Peyer's patch (tissue), 4 donors: ENCODE data around the gene NCAPG.

Experiments used
- POLR2A ChIP-seq, 2 donors: fragments of 450-650 bp; IDR thresholded peaks; one replicate each; pipeline ENCODE4 v1.5.1; 2017; ENCODE audit warnings: antibody characterized with exemption in 2 of 2, mild to moderate bottlenecking in 2 of 2, moderate library complexity in 2 of 2
- TF ChIP-seq, protein P1 (sequence below), 6 experiments: fragments of 450-650 bp in 4 of 6; fragments of 200-600 bp in 2 of 6; sonication (generic) in 1 of 6; IDR thresholded peaks; one replicate each; pipeline ENCODE4 v1.5.1; 2017 to 2019; ENCODE audit warnings: antibody characterized with exemption in 6 of 6, mild to moderate bottlenecking in 3 of 6, moderate library complexity in 1 of 6

DNA sequence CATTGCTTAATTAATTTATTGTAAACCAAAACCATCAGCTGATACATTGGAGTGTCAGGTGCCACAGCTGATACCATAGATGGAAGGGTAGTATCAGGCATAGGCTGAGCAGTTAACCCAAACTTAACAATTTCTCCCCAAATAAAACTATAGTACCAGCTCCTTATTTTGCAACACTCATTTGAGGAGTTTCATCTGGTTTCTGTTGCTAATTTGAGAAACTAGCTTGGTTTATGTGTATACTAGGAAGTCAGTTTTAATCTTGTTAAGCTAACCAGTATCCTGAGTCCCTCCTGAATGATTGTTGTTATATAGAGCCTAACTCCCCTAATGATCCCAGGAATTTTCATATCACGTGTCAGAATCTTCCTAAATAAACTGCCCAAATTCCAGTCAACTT lies 13.0 kb upstream of the NCAPG start:
- no peak for TF ChIP-seq POLR2A (IDR thresholded peaks at IDR 0.05)
- TF ChIP-seq, protein P1, sequence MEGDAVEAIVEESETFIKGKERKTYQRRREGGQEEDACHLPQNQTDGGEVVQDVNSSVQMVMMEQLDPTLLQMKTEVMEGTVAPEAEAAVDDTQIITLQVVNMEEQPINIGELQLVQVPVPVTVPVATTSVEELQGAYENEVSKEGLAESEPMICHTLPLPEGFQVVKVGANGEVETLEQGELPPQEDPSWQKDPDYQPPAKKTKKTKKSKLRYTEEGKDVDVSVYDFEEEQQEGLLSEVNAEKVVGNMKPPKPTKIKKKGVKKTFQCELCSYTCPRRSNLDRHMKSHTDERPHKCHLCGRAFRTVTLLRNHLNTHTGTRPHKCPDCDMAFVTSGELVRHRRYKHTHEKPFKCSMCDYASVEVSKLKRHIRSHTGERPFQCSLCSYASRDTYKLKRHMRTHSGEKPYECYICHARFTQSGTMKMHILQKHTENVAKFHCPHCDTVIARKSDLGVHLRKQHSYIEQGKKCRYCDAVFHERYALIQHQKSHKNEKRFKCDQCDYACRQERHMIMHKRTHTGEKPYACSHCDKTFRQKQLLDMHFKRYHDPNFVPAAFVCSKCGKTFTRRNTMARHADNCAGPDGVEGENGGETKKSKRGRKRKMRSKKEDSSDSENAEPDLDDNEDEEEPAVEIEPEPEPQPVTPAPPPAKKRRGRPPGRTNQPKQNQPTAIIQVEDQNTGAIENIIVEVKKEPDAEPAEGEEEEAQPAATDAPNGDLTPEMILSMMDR (IDR thresholded peaks at IDR 0.05): no peak
